COLO829 (cell line): ENCODE results near the gene CHAF1A.

Experiments used
- DNase-seq: peaks from one replicate; pipeline ENCODE4 v3.0.0; 2012; ENCODE audit warnings: low spot score

CHAF1A gene

DNA sequence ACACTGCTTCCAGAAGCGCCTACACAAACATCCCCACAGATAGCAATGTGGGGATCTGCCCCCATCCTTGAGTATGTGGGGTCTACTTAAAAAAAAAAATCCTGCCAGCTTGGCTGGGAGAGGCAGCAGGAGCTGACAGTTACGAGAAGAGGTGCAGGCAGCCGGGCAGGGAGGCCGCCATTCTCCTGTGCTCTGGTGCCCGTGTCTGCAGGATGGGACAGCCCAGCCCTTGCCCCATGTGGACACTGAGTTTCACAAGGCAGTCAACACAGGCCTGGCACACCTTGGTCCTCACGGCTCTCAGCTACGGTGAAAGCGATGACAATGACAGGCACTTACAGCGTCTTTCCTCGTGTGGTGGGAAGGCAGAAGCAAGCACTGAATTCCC, 35.1 kb upstream of the CHAF1A start:
- no peak for DNase-seq

DNA sequence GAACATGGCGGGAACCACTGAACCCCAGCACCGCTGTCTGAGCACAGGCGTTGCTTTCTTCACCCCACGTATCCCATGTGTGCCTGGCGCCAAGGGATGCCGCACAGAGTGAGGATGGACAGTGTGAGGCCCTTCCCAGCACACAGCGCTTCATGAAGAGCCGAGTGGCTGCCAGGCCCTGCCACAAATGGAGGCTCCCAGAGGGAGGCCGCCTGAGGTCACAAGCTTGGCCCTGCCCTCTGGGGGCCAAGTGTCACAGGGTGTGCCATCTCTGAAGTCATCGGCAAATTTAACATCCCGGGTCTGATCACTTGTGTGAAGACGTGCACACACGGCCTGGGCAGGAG, 34.7 kb upstream of the CHAF1A start:
- DNase-seq: no peak

DNA sequence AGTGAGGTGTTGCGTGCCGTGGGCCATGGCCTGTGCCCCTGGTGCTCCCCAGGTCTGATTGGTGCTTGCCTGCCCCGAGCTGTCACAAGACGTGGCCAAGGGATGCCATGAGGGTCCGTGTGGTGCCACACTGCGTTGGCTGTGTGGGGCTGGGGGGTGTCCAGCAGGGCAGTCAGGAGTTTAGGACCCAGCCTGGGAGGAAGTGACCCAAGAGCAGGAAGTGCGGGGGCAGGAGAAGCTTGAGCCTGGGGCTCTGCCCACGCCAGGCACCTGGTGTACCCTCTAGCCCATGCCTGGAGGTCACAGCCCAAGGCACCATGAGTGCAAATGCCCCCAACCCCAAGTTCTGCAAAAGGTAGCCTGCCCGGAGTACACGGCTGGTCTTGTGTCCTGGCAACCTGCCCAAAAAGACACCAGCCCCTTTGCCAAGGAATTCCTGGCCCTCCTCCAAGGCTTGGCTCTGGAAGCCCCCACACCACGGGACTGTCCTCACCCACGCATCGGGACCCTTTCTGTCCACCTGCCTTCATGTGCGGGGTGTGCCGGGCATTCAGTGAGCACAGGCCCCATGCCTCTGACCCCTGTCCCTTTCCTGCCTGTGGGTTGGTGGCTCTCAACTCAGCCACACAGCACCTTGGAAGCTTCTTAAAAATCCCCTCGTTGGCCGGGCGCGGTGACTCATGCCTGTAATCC, 34.2 kb upstream of the CHAF1A start:
- DNase-seq: no peak

DNA sequence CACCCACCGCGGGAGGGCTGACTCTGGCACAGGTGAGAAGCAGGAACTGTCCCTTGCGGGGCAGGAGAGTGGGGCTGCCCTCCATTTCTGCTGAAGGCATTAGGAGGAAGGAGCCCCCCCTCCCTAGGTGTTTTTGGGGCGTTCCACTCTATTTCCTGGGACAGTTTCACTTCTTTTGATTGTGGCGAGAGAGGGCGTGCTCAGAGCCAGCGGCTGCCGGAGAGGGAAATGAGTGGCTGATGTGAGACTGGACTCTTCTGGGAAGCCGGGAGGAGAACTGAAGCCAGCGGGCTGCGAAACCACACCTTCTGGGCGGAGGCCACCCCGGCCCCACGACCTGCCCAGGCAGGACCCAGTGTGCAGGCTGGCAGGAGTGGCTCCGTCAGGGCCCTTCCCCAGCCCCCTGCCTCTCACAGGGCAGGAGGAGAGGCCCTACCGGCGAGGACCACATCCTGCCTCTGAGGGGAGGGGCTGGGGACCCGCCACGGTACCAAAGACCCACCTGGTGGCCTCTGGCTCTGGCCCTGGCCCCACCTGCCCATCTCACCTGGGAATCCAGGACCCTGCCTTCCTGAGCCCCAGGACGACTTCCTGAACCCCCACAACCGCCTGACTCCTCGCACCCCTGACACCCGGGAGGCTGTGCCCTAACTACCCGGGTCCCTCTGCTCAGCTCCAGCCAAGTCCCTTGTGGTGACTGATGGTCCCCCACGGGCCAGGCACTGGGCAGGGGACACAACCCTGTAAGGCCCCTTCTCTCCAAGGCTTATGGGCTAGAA, 33.1 kb upstream of the CHAF1A start:
- DNase-seq: no peak

DNA sequence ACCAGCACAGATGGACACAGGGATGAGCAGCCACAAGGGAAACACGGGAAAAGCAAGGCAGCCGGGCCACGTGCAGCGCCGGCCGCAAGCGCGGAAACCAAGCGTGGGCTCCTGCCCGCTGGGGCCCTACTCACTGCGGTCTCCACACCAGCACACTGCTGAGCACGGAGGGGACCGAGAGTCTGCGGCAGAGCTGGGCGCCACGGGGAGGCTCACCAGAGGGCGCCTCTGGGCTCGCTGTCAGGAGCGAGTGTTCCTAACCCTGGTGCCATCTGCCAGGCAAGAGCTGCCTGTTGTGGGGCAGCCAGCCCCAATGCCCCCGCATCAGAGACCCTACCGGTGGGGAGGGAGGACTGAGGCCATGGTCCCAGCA, 32.6 kb upstream of the CHAF1A start:
- no peak for DNase-seq

DNA sequence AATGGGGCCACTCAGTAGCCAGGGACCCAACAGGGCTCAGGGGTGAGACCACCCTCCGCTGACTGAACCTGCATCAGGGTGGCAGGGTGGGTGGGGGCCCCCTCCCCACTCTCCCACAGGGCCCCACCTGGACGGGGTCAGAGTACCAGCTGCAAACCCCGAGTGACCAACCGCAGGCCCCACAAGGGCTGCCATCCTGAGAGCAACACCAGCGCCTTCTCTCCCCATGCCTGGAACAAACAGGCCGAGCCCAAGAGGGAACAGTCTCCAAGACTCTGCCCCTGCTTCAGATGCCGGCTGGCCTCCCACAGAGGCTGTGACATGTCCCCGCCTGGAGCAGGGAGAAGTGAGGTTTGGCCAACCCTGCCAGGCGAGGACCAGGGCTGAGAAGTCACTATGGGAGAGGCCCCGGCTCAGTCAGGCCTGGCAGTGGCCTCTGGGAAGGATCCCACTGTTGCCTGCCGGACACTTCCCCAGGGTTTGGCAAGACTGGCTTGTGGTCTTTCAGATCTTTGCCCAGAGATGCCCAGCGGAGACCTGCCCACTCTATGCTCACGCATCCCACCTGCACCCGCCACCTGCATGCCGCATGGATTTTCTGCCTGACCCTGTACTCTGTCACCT, 31.9 kb upstream of the CHAF1A start:
- DNase-seq: no peak

DNA sequence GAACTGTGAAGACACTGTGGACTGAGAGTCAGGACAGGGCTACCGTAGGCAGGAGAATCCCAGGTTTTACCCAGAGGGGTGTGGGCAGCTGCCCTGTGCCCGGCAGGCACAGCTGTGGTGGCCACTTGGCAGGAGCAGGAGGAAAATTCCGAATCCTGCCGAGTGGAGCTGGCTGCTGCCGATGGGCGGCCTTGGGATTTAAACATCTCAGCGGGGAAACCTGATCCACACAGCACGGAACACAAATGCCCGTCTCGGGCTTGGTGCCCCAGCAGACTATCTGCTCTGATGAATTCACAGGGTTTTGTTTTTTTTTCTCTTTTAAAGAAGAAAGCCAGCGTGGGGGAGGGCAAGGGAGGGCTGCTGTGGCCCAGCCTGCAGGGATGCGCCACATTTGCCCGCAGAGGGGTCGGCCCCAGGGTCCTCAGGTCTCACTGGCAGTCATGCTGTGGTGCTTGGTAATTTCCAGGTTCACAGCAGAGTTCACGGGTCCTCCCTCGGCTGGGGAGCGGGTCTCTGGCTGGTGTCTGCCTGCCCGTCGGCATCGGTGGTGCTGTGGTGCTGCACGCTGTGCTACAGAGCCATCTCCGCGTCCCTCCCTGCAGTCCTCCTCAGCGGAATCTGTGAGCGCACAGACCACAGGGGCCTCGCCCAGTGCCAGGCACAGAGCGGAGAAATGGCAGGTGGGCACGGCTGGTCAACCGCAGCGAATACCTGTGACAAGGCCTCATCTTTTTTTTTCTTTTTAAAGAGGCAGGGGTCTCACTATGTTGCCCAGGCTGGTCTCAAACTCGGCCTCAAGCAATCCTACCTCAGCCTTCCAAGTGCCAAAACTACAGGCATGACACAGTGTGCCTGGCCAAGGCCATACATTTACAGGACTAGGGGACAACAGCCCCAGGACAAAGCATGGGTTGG, 30.9 kb upstream of the CHAF1A start:
- DNase-seq: no peak

DNA sequence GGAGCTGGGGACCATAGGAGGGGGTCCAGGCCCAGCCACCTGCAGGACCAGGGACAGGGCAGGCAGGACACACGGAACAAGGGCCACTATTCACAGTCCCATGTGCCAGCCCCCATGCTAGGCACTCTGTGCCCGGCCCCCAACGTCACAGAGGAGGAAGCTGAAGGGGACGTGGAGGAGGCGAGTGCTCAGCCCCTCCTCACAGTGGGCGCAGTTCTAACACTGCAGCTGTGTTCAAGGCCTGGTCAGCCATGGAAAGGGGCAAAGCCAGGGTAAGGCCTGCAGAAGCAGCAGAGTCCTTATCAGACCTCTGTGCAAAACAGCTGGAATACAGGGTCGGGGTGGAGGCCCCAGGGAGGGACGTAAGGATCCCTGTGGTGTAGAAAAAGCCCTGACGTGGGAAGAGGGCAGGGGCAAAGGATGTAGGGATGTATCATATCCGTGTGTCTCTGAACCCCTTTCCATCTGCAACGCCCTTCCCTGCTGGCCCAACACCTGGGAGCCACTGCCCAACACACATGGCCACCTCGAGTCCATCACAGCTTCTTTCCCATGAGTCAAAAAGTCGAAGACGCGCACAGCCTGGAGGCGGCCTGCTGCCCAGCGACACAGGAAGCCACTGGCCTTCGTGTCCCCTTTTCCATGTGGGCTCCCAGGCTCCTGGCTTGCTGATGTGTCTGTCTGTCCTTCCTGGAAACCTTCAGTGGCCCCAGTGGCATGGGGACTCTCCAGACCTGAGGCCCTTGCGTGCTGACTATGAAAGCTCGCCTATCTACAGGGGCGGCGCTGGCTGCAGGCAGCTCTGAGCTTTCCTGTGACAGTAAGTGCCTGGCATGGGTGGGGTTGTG, 30.1 kb upstream of the CHAF1A start:
- DNase-seq: no peak

DNA sequence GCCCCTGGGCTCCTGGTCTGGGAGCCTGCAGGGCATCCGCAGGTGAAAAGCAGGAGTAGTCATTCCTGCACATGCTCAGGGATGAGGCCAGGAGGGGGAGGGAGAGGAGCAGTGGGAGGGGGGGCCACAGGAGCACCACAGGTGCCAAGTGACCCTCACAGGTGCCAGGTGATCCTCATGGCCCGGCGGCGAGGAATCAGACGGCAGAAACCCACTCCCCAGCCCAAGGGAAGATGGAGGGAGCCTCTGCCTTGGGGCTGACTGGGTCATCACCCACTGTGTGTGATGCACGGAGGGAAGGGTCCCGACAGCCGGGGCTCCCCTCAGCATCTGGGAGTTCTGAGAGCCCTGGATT, 29.4 kb upstream of the CHAF1A start:
- no peak for DNase-seq

DNA sequence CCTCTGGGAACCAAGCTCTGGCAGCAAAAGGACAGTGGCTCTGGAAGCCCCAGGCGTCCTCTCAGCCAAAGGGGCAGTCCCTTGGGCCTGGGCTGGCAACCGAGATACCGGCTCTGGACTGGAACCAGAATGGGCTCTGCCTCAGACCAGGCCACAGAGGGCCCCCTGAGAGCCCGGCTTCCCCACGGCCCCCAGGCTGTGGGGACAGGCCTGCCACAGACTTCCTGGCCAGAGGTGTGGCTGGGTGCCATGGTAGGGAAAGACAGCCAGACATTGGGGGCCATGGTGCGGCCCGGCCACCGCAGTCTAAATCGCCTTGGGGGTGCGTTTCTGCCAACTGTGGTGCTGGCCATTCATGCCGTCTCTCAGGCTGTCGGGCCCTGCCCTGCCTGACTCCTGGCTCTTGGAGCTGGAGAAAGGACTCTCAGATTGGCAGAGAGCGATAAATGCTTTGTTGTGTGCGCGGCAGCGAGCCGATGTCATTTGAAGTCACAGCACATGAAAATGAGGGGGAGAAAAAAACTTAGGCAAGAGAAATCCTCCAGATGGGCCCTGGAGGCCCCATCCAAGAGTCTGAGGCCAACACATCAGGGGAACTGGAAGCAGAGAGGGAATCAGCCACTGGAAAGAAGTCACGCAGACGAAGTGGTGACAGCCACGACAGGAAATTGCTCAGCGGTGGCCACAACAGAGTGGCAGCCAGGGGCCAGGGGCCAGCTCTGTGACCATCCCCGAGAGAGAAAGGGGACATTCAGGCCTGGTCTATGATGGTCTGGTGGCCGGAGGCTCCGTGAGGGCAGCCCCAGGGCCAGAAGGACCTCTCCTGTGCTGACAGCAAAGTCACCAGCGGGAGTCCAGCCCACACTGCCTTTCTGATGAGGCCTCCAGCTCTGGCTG, 28.6 kb upstream of the CHAF1A start:
- no peak for DNase-seq

DNA sequence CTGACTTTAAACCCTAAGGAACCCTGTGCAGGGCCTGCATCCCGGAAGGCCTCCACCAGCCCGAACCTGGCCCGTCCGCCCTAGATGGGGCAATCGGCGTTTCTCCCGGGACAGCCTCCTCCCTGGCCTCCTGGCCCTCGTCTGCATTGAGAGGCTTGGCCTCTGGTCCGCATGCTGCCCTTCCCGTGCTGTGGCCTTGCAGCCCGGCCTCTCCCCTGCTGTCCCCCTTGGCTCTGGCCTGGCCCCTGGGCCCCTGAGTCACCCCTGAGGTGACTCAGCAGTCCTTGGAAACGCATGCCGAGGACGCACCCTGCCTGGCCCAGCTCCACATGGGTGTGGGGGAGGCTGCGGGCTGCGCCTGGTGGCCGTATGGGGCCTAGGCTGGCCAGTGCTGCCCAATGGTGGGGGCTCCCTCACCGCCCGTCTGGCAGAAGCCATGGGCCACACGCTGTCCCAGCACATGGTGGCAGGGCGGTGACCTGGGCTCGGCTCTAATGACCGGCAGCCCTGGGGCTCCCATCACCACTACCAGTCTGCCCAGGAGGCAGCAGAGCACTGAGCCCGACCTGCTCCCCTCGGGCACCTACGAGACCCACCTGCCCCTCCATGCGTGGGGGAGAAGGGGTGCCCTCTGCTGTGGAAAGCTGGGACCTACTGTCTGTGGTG, 27.8 kb upstream of the CHAF1A start:
- DNase-seq: no peak

DNA sequence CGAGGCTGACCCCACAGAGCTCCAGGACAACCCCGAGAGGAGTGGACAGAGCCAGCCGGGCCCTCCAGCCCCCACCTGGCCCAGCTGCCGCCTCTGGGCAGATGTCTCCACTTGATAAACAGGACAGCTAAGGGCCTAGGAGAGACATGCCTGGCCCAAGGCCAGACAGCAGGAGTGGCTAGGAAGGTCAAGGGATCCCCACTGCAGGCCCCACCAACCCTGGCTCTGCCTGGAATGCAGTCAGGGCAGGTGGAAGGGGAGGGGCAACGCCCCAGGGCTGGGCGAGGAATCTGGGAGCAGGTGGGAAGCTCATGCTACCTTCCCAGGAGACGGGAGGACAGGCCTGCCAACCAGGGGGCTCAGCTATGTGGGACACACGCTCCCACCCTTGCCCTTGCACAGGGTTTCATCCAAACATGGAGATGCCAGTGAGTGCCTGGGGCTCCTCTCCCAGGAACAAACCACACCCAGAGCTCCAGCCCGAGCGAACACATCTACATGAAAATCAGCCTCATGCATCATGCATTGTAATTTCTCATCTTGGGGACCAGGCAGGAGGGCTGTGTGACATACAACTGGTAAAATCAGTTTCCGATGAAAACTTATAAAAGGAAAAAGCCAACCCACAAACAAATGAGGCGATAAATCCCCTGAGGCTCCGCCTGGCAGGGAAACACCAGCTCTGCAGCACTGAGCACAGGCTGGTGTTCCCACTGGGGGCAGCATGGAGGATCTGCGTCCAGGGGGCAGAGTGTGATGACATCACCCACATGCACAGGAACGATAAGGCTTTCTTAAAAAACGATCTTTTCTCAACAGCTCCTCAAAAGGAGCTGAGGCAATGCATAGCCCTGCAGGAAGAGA, 27.0 kb upstream of the CHAF1A start:
- no peak for DNase-seq

DNA sequence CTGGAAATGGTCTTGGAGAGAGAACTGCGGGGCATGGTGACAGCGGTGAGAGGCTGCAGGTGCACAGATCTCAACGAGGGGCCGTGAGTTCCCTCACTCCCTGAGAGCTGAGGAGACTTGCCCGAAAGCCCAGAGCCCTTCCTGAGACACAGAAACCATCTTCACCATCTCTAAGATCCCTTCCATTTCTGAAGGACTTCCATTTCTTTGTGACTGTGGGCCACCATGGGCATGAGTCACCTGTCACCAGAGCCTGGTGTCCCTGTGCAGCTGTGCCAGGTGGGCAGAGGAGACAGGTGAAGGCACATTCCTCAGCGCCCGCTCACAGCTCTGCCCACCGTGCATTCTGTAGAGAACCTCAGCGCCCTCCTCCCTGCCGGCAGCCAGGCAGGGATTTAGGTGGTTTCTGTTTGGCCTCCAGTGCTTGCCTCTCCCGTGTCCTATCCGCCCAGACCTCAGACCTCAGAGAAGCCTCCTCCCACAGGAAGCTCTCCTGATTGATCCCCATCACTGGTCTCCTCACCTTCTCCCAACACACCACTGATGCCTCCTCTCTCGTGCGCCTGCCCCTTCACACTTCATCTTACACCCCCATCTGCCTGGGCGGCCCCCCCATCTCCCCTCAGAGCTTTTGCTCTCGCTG, 26.3 kb upstream of the CHAF1A start:
- DNase-seq: no peak

DNA sequence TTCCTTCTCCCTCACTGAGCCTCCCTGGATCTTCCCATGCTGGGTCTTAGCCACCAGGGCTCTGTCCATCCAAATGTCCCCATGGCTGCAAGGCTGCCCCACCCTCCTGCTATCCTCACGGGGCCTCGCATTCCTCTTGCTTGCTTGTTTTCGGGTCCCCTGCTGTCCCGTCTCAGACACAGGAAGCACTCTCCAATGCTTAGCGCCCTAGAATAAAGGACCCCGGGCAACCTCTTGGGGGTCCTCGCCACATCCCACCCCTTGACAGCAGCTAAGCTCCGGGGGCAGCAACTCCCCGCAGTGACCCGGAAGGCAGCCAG, 25.8 kb upstream of the CHAF1A start:
- DNase-seq: no peak

DNA sequence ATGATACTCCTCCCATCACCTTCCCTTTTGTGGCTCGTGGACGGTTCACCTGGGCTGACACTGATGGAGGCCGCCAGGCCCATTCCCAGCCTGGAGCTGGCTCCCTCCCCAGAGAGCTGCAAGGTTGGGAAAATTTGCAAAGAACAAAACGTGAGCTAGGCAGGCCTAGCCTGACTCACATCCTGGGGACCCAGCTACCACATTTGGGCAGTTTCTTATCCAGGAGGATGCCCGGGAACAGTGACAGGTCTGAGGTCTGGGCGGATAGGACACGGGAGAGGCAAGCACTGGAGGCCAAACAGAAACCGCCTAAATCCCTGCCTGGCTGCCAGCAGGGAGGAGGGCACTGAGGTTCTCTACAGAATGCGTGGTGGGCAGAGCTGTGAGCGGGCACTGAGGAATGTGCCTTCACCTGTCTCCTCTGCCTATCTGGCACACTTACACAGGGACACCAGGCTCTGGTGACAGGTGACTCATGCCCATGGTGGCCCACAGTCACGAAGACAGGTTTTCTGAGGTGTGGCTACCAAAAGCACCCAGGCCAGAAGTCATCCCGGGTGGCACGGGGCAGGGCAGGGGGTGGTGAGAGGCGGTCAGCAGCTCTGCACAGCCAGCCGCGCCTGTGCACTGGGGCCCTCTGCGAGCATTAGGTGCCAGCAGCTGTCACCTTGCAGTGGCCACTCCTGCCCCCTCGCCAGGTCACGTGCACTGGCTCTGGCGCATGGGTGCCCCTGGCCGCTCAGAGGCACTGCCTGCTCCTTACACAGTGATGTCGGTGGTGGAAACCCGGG, 25.3 kb upstream of the CHAF1A start:
- no peak for DNase-seq

DNA sequence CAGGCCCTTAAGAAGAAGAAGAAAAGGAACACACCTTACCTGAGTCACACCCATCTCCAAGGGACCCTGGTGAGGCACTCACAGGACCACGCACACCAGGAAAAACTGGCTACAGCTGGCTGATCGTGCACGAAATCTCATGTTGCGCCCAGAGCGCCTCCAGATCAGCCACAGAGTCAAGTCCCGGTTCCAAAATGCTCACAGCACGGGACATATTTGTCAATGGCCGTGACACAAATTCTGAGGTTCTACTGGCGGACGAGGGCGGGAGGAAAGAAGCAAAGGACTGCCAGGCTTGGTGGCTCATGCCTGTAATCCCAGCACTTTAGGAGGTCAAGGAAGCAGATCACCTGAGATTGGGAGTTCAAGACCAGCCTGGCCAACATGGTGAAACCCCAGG, 23.6 kb upstream of the CHAF1A start:
- no peak for DNase-seq

DNA sequence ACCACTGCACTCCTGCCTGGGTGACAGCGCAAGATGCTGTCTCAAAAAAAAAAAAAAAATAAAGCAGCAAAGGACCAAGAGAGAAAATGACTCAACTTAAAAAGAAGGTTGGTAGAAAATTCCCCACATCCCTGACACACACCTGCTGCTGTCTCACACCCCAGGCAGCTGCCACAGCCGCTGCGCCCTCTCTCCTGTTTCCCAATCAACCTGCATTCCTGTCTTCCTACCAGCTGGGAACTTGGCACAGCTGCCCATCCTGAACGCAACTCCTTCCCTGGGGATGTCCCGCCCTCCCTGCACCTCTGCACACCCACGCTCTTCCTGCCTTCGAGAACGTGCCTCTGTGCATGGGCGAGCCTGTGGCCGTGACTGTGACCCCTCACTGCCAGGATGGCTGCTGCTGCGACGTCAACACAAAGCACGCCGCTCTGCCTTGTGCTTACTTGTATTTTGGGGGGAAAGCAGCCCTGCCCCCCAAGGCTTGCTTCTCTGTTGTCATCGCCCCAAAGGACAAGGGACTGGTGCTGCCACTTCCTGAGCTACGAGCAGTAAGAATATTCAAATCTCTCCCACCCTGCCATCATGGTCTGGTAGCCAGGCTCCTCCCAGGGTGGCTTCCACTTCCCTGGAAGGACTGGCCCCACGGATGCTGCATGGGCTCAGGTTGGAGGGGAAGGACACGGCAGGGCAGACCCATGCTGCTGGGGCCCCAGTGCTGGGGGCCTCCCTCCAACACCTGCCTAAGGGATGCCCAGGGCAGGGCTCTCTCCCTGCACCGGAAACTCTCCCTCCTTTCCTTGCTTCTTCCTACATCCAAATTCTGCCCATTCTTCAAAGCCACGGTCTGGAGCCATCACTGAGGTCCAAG, 22.8 kb upstream of the CHAF1A start:
- DNase-seq: peak; percentile 30
